Measurements from ENCODE around the gene PRH2.

PRH2 gene

DNA sequence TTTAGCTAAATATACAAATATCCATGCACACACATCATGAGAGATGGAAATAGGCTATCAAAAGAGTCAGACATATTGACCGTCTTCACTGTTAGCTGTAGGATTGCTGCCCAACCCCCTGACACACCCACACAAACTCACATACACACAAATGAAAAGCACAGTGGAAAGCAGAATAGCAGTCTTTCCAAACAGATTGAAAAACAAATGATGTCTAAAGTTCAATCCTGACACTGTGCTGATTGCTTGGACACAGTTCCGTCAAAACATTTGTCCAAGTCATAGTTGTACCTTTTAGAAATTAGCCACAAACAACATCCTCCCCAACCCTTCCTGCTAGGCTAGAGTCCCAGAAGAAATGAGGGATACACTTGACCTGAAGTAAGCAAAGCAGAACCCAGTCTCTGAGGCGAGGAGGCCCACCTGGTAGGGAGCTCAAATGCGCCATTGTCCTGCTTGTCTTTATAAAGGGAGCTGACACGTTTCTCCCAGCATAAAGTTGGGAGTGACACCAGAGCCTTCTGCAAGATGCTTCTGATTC, at the start of gene PRH2:
TSS of gene PRH2 (plus strand) at position 491 of the 541 bp plus-strand sequence. CDS start at position 529, 38 bp downstream.
- Histone ChIP-seq H3K36me3 (ENCODE audit: control insufficient read depth, insufficient read depth, low read length) (no peaks in the 10 kb centered on the region), H3K27me3 (replicated peaks; ENCODE audit: control insufficient read depth, insufficient read depth, low read length) (no peaks in the 10 kb centered on the region), H3K4me3 (replicated peaks; ENCODE audit: low read depth, low read length) (no peak within 1 kb of the TSS)
- TF ChIP-seq, protein P1, sequence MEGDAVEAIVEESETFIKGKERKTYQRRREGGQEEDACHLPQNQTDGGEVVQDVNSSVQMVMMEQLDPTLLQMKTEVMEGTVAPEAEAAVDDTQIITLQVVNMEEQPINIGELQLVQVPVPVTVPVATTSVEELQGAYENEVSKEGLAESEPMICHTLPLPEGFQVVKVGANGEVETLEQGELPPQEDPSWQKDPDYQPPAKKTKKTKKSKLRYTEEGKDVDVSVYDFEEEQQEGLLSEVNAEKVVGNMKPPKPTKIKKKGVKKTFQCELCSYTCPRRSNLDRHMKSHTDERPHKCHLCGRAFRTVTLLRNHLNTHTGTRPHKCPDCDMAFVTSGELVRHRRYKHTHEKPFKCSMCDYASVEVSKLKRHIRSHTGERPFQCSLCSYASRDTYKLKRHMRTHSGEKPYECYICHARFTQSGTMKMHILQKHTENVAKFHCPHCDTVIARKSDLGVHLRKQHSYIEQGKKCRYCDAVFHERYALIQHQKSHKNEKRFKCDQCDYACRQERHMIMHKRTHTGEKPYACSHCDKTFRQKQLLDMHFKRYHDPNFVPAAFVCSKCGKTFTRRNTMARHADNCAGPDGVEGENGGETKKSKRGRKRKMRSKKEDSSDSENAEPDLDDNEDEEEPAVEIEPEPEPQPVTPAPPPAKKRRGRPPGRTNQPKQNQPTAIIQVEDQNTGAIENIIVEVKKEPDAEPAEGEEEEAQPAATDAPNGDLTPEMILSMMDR (IDR thresholded peaks at IDR 0.05; ENCODE audit: insufficient read depth, low read length, poor library complexity, severe bottlenecking): no peak
- no peak for DNase-seq (ENCODE audit: extremely low read depth, insufficient read length)

GRCh38 chr12:10884086-10884725, 44.8 kb upstream of the PRH2 start, which contains the start of gene PRH1:
TSS of gene PRH1 (minus strand) at chr12:10884255. CDS start at chr12:10884217, 38 bp downstream.
- no peaks in the 10 kb centered on the region for H3K27me3 ChIP-seq (replicated peaks; ENCODE audit: control insufficient read depth, insufficient read depth, low read length)

GRCh38 chr12:10889226-10889625, 39.8 kb upstream of the PRH2 start:
- Histone ChIP-seq H3K27me3 (replicated peaks; ENCODE audit: control insufficient read depth, insufficient read depth, low read length) (no peaks in the 10 kb centered on the region), H3K36me3 (ENCODE audit: control insufficient read depth, insufficient read depth, low read length) (no peaks in the 10 kb centered on the region), H3K4me3 (replicated peaks; ENCODE audit: low read depth, low read length) (no peak overlapping the region)
- no peak for DNase-seq (ENCODE audit: extremely low read depth, insufficient read length)
- TF ChIP-seq, protein P1 (IDR thresholded peaks at IDR 0.05; ENCODE audit: insufficient read depth, low read length, poor library complexity, severe bottlenecking): no peak

More at GRCh38 chr12:10884086-10884725, 44.8 kb upstream of the PRH2 start, which contains the start of gene PRH1:
- H3K36me3 ChIP-seq (ENCODE audit: control insufficient read depth, insufficient read depth, low read length): no peaks in the 10 kb centered on the region
- no peak for DNase-seq (ENCODE audit: extremely low read depth, insufficient read length)
- TF ChIP-seq, protein P1 (IDR thresholded peaks at IDR 0.05; ENCODE audit: insufficient read depth, low read length, poor library complexity, severe bottlenecking): no peak
- H3K4me3 ChIP-seq (replicated peaks; ENCODE audit: low read depth, low read length): no peak within 1 kb of the TSS

GRCh38 chr12:10891937-10892336, 37.1 kb upstream of the PRH2 start:
- no peak for DNase-seq (ENCODE audit: extremely low read depth, insufficient read length)
- Histone ChIP-seq H3K4me3 (replicated peaks; ENCODE audit: low read depth, low read length) (no peak overlapping the region), H3K27me3 (replicated peaks; ENCODE audit: control insufficient read depth, insufficient read depth, low read length) (no peaks in the 10 kb centered on the region), H3K36me3 (ENCODE audit: control insufficient read depth, insufficient read depth, low read length) (no peaks in the 10 kb centered on the region)
- TF ChIP-seq, protein P1 (IDR thresholded peaks at IDR 0.05; ENCODE audit: insufficient read depth, low read length, poor library complexity, severe bottlenecking): no peak

DNA sequence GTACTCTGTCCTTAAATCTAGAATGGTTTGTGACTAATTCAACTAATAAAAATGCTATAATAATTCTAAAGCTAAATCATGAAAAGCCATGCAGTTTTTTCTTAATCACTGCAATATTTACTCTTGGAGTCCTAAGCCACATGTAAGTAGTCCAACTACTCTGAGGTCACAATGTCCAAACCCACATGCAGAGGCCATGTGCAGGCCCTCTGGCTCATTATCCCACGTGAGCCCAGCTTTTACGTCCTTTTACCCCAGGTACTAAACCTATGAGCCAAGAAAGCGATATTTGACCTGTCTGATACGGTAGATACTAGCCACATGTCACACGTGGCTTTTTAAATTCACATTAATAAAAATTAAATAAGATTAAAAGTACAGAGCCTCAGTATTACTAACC, 32.2 kb upstream of the PRH2 start:
- Histone ChIP-seq H3K27me3 (replicated peaks; ENCODE audit: control insufficient read depth, insufficient read depth, low read length) (no peaks in the 10 kb centered on the region), H3K36me3 (ENCODE audit: control insufficient read depth, insufficient read depth, low read length) (no peaks in the 10 kb centered on the region), H3K4me3 (replicated peaks; ENCODE audit: low read depth, low read length) (no peak overlapping the region)
- DNase-seq (ENCODE audit: extremely low read depth, insufficient read length): no peak
- TF ChIP-seq, protein P1 (IDR thresholded peaks at IDR 0.05; ENCODE audit: insufficient read depth, low read length, poor library complexity, severe bottlenecking): no peak
